Heart left ventricle (tissue), 16 donors: Measurements from ENCODE around the gene RAB6A. TPM values are rescaled to one million over a fixed set of nuclear protein-coding genes. Genes with fewer than 3 reads are reported as not detected.

Experiments used
- ATAC-seq, 4 donors: fragments of 200-7000 bp; cut with Tn5 transposase; one replicate each; pipeline ENCODE4 v1.9.1; 2020 to 2022; ENCODE audit warnings: moderate library complexity in 4 of 4, mild to moderate bottlenecking in 3 of 4, moderate number of reproducible peaks in 1 of 4
- DNase-seq, 5 donors: peaks; one replicate each; pipeline ENCODE4 v3.0.0-alpha.2; 2020
- H3K27ac ChIP-seq, 12 donors: fragments of 200-600 bp; sonication (generic) in 4 of 12; one replicate each; pipeline versions ENCODE4 v1.5.0 to v1.8.0; 2016 to 2022; ENCODE audit warnings: mild to moderate bottlenecking in 2 of 12
- H3K27me3 ChIP-seq, 9 donors: fragments of 200-600 bp; sonication (generic) in 2 of 9; one replicate each; pipeline versions ENCODE4 v1.5.1 to v1.8.0; 2016 to 2022; ENCODE audit warnings: mild to moderate bottlenecking in 3 of 9
- H3K36me3 ChIP-seq, 9 donors: fragments of 200-600 bp; sonication (generic) in 2 of 9; one replicate each; pipeline versions ENCODE4 v1.5.0 to v1.8.0; 2018 to 2022; ENCODE audit warnings: mild to moderate bottlenecking in 2 of 9
- H3K4me1 ChIP-seq, 12 donors: fragments of 200-600 bp; sonication (generic) in 4 of 12; one replicate each; pipeline versions ENCODE4 v1.5.0 to v1.8.0; 2016 to 2022; ENCODE audit warnings: mild to moderate bottlenecking in 3 of 12
- H3K4me3 ChIP-seq, 12 donors: fragments of 200-600 bp; sonication (generic) in 4 of 12; one replicate each; pipeline versions ENCODE4 v1.5.0 to v1.8.0; 2017 to 2022; ENCODE audit warnings: mild to moderate bottlenecking in 9 of 12, moderate library complexity in 4 of 12
- H3K9me3 ChIP-seq, 12 donors: fragments of 200-600 bp; sonication (generic) in 4 of 12; one replicate each; pipeline versions ENCODE4 v1.5.0 to v1.8.0; 2016 to 2022; ENCODE audit warnings: mild to moderate bottlenecking in 1 of 12
- CTCF ChIP-seq, 12 donors: fragments of 200-600 bp; sonication (generic) in 4 of 12; IDR thresholded peaks; one replicate each; pipeline versions ENCODE4 v1.5.0 to v1.8.0; 2018 to 2022; ENCODE audit warnings: antibody characterized with exemption in 12 of 12, mild to moderate bottlenecking in 5 of 12
- POLR2A ChIP-seq, 2 donors: fragments of 450-650 bp; IDR thresholded peaks; one replicate each; pipeline ENCODE4 v1.6.1; 2017; ENCODE audit warnings: antibody characterized with exemption in 2 of 2, mild to moderate bottlenecking in 2 of 2, moderate library complexity in 2 of 2
- WGBS, 4 donors: extraction: QIAGEN DNeasy Blood & Tissue Kit in 2 of 4; methylation state at CpG; one replicate each; pipeline versions ENCODE4 v1.1.5 to v1.1.7; 2013 to 2018; 5-methylcytosine and 5-hydroxymethylcytosine counted together
- intact Hi-C, 10 donors: fragments of 100-400 bp; cut with DNase I; formaldehyde crosslinking; loops; one replicate each; pipeline versions ENCODE4 v1.11.1 to v1.14.2; 2022
- polyA plus RNA-seq, 2 donors: library from polyadenylated mRNA; stranded (reverse); fragments of 200-250 nt; gene quantifications; one replicate each; pipeline ENCODE4 v1.2.3, GENCODE V29; 2013
- total RNA-seq, 9 donors: library from RNA; depleted of rRNA in 2 of 9; stranded (reverse); fragments of >200 nt in 2 of 9; fragmentation: NEBNext Ultra II Directional in 3 of 9; extraction: Animal tissue kit (Norgen Biotek cat#: 25700) in 3 of 9; gene quantifications; one replicate each; pipeline versions ENCODE4 v1.1.0 to v1.2.4, GENCODE V29; 2016 to 2023
- donor health status: ischemic (EF 13 %, LVEDD 7.1; RV severe dilation, severe dysfunction).
- donor health status: healthy with polysubstance abuse.
- donor health status: DM: no; HTN: yes; CAD: no.
- donor health status: DM: no; HTN: no; CAD: no.
- donor health status: ischemic (EF 25% LVEDD 6.9; RV normal size, moderate dysfunction).
- donor health status: ischemic (EF 25% LVEDD 5.7; RV mildly dilated, moderate dysfunction).
- donor health status: healthy.
- donor health status: DM: yes; HTN: yes; CAD: no.
- donor health status: ischemic (EF 35%, LVEDD 5.7; RV mildly dilated, moderate dysfunction).
- donor health status: nonischemic (EF 11% LVEDD 7.7; RV severe dilation, severe dysfunction).
- donor health status: DM: yes; HTN: yes; CAD: no.
- donor health status: PGD.
- donor health status: ischemic (EF 29% LVEDD 5.4; RV normal size, mild dysfunction).
- donor health status: nonischemic (EF 23%, LVEDD 6.1; RV moderate dilation, normal function).

RAB6A gene
- total and polyA plus RNA-seq, 11 donors, result 41.7 to 143 (median 117) TPM

DNA sequence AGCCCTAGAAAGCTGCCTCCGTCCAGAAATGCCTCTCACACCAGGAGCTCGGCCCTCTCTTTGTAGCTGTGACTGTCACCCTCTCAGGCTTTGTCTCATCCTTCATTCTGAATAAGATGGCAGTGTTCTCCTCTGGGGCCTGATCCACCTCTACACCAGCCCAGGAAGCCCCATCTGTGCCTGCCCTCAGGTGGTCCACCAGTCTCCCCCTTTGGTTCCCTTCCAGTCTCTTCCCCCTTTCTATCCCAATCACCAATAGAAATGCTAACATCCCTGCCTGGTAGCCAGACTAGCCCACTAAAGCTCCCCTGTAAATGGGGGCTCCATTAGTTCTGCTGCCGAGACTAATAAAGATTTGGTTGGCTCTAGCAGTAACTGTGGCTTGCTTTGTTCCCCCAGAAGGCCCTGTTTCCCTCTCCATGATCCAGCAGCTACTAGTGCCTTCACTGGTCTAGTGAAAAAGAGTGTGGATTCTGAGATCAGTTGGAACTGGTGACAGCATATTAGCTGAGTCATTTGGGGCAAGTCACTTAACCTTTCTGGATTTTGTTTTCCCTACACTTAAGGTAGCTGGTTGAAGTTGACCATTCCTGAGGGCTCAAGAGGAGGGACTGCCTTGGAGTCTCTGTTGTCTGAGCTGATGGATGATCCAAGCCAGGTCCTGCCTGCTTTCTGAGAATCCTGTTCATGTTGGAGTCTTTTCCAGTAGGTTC is 98.3 kb downstream of the RAB6A start:
- Histone ChIP-seq H3K36me3 (no peaks in the 10 kb centered on the region), H3K4me1 (peaks cover 0 to 43% (median 27%) of the 10 kb centered on the region in 12 donors), H3K27ac (no peak overlapping the region), H3K9me3 (no peaks in the 10 kb centered on the region), H3K27me3 (no peaks in the 10 kb centered on the region), H3K4me3 (no peak overlapping the region)
- TF ChIP-seq POLR2A (IDR thresholded peaks at IDR 0.05) (no peak), CTCF (IDR thresholded peaks at IDR 0.05) (no peak)
- WGBS, 4 donors, result 96 to 100% (median 98%) methylated on average over 3 of the region's 3 CpGs
- ATAC-seq (no peak), DNase-seq (no peak)
- intact Hi-C loops, result loop anchor here in 5 of 10 donors (2.0 to 10.0 kb wide), 5 partner anchors 258 to 355 kb away; partner anchors contain the start of genes ARHGEF17 (in 1 of the 5) and RELT (in 1 of the 5)

DNA sequence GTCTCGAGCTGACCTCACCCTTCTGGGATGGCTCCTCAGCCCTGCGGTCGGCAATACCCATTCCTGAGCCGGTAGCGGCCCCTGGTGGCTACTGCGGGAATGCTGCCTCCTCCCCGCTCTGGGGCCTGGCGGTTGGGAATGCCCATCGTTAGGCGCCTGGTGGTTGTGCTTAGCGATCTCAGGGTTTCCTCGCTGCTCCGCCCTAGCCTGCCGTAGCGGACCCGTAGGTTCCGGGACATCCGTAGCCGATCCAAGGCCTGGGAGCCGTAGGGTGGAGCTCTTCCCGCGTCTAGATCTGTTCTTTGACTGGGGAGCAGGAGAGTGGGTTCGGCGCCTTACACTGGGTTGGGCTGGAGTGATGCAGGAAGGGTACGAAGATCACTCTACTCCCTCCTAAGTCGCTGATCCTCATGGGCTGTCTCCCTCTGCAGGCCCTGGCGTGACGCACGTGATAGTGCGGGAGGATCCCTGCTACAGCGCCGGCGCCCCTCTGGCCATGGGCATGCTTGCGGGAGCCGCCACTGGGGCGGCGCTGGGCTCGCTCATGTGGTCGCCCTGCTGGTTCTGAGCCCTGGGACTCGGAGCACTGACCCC is 99.7 kb downstream of the RAB6A start:
- TF ChIP-seq POLR2A (IDR thresholded peaks at IDR 0.05) (no peak), CTCF (IDR thresholded peaks at IDR 0.05) (peak; percentile 93 to 99 (median 98))
- 6 to 20% (median 14%) methylated on average over 24 to 40 of the region's 40 CpGs for WGBS, 4 donors
- peak overlapping the region in 10 of 12 donors; percentile 23 to 56 (median 41) for H3K4me3 ChIP-seq
- peak; percentile 88 to 97 (median 96) for ATAC-seq
- H3K27me3 ChIP-seq, result no peaks in the 10 kb centered on the region
- H3K27ac ChIP-seq, result no peak overlapping the region
- H3K9me3 ChIP-seq, result no peaks in the 10 kb centered on the region
- intact Hi-C loops, result loop anchor here (1.0 to 10.0 kb wide), 12 partner anchors 34 to 354 kb away; partner anchors contain the start of genes ARHGEF17 (in 1 of the 10) and RELT (in 1 of the 10)
- peak; percentile 88 to 94 (median 89) for DNase-seq
- H3K4me1 ChIP-seq, result peaks cover 0 to 43% (median 27%) of the 10 kb centered on the region in 12 donors
- no peaks in the 10 kb centered on the region for H3K36me3 ChIP-seq

DNA sequence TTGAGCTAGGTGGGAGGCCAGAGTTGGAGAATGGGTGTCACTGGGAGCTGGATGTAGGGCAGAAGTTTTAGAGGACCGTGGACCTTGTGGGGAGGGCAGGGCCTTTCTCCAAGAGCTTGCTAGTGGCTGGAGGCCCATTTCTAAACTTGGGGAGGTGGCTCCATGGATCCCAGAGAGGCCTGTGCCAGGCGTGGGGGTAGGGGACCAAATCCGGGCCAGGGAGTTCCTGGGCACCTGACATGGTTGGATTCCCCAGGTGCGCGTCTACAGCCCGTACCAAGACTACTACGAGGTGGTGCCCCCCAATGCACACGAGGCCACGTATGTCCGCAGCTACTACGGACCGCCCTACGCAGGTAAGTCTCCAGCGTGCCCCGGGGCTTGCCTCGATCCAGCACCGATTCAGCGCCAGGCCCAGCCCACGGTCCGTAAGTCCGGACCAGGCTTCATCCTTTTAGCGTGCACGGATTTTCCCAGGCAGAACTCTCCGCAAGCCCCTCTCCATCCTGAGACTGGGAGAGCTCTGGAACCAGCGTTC is 100.3 kb downstream of the RAB6A start:
- Histone ChIP-seq H3K27me3 (no peaks in the 10 kb centered on the region), H3K36me3 (no peaks in the 10 kb centered on the region), H3K4me3 (peak overlapping the region in 10 of 12 donors; percentile 23 to 56 (median 41)), H3K4me1 (peaks cover 0 to 43% (median 27%) of the 10 kb centered on the region in 12 donors), H3K9me3 (no peaks in the 10 kb centered on the region), H3K27ac (no peak overlapping the region)
- DNase-seq (peak in 1 of 5 donors; percentile 64), ATAC-seq (peak in 2 of 4 donors; percentile 10 to 18)
- 25 to 75% (median 34%) methylated on average over 4 to 25 of the region's 25 CpGs for WGBS, 4 donors
- intact Hi-C loops, result loop anchor here (1.0 to 10.0 kb wide), 12 partner anchors 34 to 353 kb away; partner anchors contain the start of genes ARHGEF17 (in 1 of the 10) and RELT (in 1 of the 10)
- no peak for TF ChIP-seq CTCF (IDR thresholded peaks at IDR 0.05)
- no peak for TF ChIP-seq POLR2A (IDR thresholded peaks at IDR 0.05)

- H3K4me1 ChIP-seq, result peaks cover 0 to 37% (median 25%) of the 10 kb centered on the region in 12 donors
- no peak overlapping the region for H3K4me3 ChIP-seq
- no peak for DNase-seq
- WGBS, 4 donors, result 89 to 91% (median 90%) methylated on average over 3 of the region's 3 CpGs
- ATAC-seq, result no peak
- H3K36me3 ChIP-seq, result no peaks in the 10 kb centered on the region
- H3K27me3 ChIP-seq, result no peaks in the 10 kb centered on the region
- H3K27ac ChIP-seq, result no peak overlapping the region
- intact Hi-C loops, result loop anchor here (1.0 to 10.0 kb wide), 11 partner anchors 33 to 353 kb away; partner anchors contain the start of genes ARHGEF17 (in 1 of the 10) and RELT (in 1 of the 10)
- TF ChIP-seq POLR2A (IDR thresholded peaks at IDR 0.05), result no peak
- no peaks in the 10 kb centered on the region for H3K9me3 ChIP-seq
Observed at GRCh38 chr11:73659961-73660360, 100.9 kb downstream of the RAB6A start.
